ENCODE data around the gene ZNF853. TPM values are rescaled to one million over a fixed set of nuclear protein-coding genes. Genes with fewer than 3 reads are reported as not detected.

The ZNF853 gene
- total RNA-seq, 2 donors from 2014 or later = 16.5 to 17.2 TPM

GRCh38 chr7:6590645-6591110 lies 24.7 kb upstream of the ZNF853 start:
- Histone ChIP-seq H3K27ac (peak overlapping the region; percentile 66 to 89), H3K36me3 (peaks cover 0 to 10% of the 10 kb centered on the region in 2 donors)
- DNase-seq (ENCODE audit: low spot score) = no peak

DNA sequence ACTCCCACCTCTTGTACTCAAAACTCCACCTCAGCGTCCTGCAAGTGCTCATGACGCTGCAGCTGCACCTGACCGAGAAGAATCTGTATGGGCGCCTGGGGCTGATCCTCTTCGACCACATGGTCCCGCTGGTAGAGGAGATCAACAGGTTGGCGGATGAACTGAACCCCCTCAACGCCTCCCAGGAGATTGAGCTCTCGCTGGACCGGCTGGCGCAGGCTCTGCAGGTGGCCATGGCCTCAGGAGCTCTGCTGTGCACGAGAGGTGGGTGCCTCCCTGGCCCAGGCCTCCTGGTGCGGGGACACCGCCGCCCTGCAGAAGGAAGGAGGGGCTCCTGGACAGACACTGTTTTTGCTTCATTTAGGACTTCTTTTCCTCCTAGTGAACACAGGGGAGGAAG lies 15.3 kb upstream of the ZNF853 start:
- Histone ChIP-seq H3K9me3 (no peaks in the 10 kb centered on the region), H3K4me3 (no peak overlapping the region), H3K4me1 (replicated peaks) (no peaks in the 10 kb centered on the region), H3K27me3 (replicated peaks; ENCODE audit: insufficient read depth) (no peaks in the 10 kb centered on the region), H3K36me3 (peaks cover 0 to 4% of the 10 kb centered on the region in 2 donors), H3K27ac (no peak overlapping the region)
- intact Hi-C loops (cut with DNase I) = no loop called here
- DNase-seq (ENCODE audit: low spot score) = no peak
- 89% methylated on average over 15 of the region's 15 CpGs for WGBS
- TF ChIP-seq POLR2AphosphoS5 (IDR thresholded peaks at IDR 0.05) (no peak), POLR2A (IDR thresholded peaks at IDR 0.05) (no peak)

More at GRCh38 chr7:6590645-6591110, 24.7 kb upstream of the ZNF853 start:
- no peaks in the 10 kb centered on the region for H3K27me3 ChIP-seq (replicated peaks; ENCODE audit: insufficient read depth)
- H3K4me1 ChIP-seq (replicated peaks) = peaks cover 5% of the 10 kb centered on the region
- H3K4me3 ChIP-seq = peak overlapping the region; percentile 69 to 90
- H3K9me3 ChIP-seq = no peaks in the 10 kb centered on the region
- intact Hi-C loops (cut with DNase I) = no loop called here
- TF ChIP-seq, protein P1, sequence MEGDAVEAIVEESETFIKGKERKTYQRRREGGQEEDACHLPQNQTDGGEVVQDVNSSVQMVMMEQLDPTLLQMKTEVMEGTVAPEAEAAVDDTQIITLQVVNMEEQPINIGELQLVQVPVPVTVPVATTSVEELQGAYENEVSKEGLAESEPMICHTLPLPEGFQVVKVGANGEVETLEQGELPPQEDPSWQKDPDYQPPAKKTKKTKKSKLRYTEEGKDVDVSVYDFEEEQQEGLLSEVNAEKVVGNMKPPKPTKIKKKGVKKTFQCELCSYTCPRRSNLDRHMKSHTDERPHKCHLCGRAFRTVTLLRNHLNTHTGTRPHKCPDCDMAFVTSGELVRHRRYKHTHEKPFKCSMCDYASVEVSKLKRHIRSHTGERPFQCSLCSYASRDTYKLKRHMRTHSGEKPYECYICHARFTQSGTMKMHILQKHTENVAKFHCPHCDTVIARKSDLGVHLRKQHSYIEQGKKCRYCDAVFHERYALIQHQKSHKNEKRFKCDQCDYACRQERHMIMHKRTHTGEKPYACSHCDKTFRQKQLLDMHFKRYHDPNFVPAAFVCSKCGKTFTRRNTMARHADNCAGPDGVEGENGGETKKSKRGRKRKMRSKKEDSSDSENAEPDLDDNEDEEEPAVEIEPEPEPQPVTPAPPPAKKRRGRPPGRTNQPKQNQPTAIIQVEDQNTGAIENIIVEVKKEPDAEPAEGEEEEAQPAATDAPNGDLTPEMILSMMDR (IDR thresholded peaks at IDR 0.05) = no peak
- TF ChIP-seq POLR2A (IDR thresholded peaks at IDR 0.05) = no peak
- TF ChIP-seq POLR2AphosphoS5 (IDR thresholded peaks at IDR 0.05) = no peak
- WGBS = 10% methylated on average over 10 of the region's 10 CpGs

DNA sequence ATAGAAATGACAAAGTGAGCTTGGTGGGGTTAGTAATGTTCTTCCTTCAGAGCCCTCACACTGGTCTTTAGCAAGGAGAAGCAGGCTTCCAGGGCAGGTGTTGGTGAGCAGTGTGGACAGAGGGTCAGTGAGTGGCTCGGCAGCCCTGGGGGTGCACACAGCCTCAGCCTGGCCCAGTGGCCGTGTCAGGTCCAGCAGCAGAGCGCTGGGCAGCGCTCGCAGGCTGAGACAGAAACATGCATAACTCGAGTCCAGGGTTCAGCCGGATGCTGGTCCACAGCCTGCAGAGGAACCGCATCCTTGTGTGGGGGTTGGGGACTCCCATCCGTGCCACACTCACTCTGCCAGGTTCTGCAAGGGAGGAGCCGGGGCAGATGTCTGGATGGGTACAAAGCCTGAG lies 11.0 kb upstream of the ZNF853 start:
- Histone ChIP-seq H3K4me1 (replicated peaks) (no peaks in the 10 kb centered on the region), H3K27me3 (replicated peaks; ENCODE audit: insufficient read depth) (no peaks in the 10 kb centered on the region), H3K36me3 (no peaks in the 10 kb centered on the region), H3K9me3 (no peaks in the 10 kb centered on the region), H3K4me3 (no peak overlapping the region), H3K27ac (no peak overlapping the region)
- no peak for TF ChIP-seq POLR2AphosphoS5 (IDR thresholded peaks at IDR 0.05)
- TF ChIP-seq, protein P1 (IDR thresholded peaks at IDR 0.05) = no peak
- TF ChIP-seq POLR2A (IDR thresholded peaks at IDR 0.05) = no peak
- WGBS = 89% methylated on average over 10 of the region's 10 CpGs
- intact Hi-C loops (cut with DNase I) = no loop called here
- DNase-seq (ENCODE audit: low spot score) = no peak

GRCh38 chr7:6606866-6607583 lies 8.4 kb upstream of the ZNF853 start:
- no peaks in the 10 kb centered on the region for H3K27me3 ChIP-seq (replicated peaks; ENCODE audit: insufficient read depth)
- no peak overlapping the region for H3K4me3 ChIP-seq
- H3K9me3 ChIP-seq = no peaks in the 10 kb centered on the region
- H3K27ac ChIP-seq = no peak overlapping the region
- TF ChIP-seq, protein P1 (IDR thresholded peaks at IDR 0.05) = no peak
- TF ChIP-seq POLR2AphosphoS5 (IDR thresholded peaks at IDR 0.05) = no peak
- TF ChIP-seq POLR2A (IDR thresholded peaks at IDR 0.05) = no peak
- 92% methylated on average over 33 of the region's 36 CpGs for WGBS
- H3K4me1 ChIP-seq (replicated peaks) = no peaks in the 10 kb centered on the region
- intact Hi-C loops (cut with DNase I) = no loop called here
- H3K36me3 ChIP-seq = no peaks in the 10 kb centered on the region
- DNase-seq (ENCODE audit: low spot score) = no peak

GRCh38 chr7:6607651-6608051 lies 7.8 kb upstream of the ZNF853 start:
- intact Hi-C loops (cut with DNase I) = no loop called here
- H3K27me3 ChIP-seq (replicated peaks; ENCODE audit: insufficient read depth) = no peaks in the 10 kb centered on the region
- H3K36me3 ChIP-seq = no peaks in the 10 kb centered on the region
- H3K27ac ChIP-seq = no peak overlapping the region
- DNase-seq (ENCODE audit: low spot score) = no peak
- no peaks in the 10 kb centered on the region for H3K4me1 ChIP-seq (replicated peaks)
- TF ChIP-seq, protein P1 (IDR thresholded peaks at IDR 0.05) = no peak
- TF ChIP-seq POLR2A (IDR thresholded peaks at IDR 0.05) (no peak), POLR2AphosphoS5 (IDR thresholded peaks at IDR 0.05) (no peak)
- WGBS = 93% methylated on average over 29 of the region's 38 CpGs
- H3K9me3 ChIP-seq = no peaks in the 10 kb centered on the region
- H3K4me3 ChIP-seq = no peak overlapping the region

Measured in prostate gland (tissue), 2 donors.